ENCODE measurements around the gene SETBP1.

Gene SETBP1

GRCh38 chr18:44944461-44944860 lies 263.8 kb downstream of the SETBP1 start:
- DNase-seq: no peak

GRCh38 chr18:44945888-44946401 lies 265.3 kb downstream of the SETBP1 start:
- no peak for DNase-seq

- no peak for DNase-seq
Measured at GRCh38 chr18:44946529-44947113, 265.9 kb downstream of the SETBP1 start.

- DNase-seq: no peak
Measured at GRCh38 chr18:44949967-44950366, 269.3 kb downstream of the SETBP1 start.

- DNase-seq: no peak
Measured at GRCh38 chr18:44950685-44951195, 270.1 kb downstream of the SETBP1 start.

GRCh38 chr18:44951748-44952147 lies 271.1 kb downstream of the SETBP1 start:
- DNase-seq: no peak

GRCh38 chr18:44954257-44954656 lies 273.6 kb downstream of the SETBP1 start:
- no peak for DNase-seq

GRCh38 chr18:44955825-44956224 lies 275.1 kb downstream of the SETBP1 start:
- no peak for DNase-seq

GRCh38 chr18:44957025-44957424 lies 276.3 kb downstream of the SETBP1 start:
- DNase-seq: no peak

GRCh38 chr18:44957461-44957860 lies 276.8 kb downstream of the SETBP1 start:
- DNase-seq: no peak

GRCh38 chr18:44958040-44958439 lies 277.4 kb downstream of the SETBP1 start:
- DNase-seq: no peak

GRCh38 chr18:44958455-44958854 lies 277.8 kb downstream of the SETBP1 start:
- no peak for DNase-seq

GRCh38 chr18:44959013-44959412 lies 278.3 kb downstream of the SETBP1 start:
- DNase-seq: no peak

GRCh38 chr18:44960580-44960979 lies 279.9 kb downstream of the SETBP1 start:
- no peak for DNase-seq

- DNase-seq: no peak
Measured at GRCh38 chr18:44961288-44961995, 280.8 kb downstream of the SETBP1 start.

- DNase-seq: no peak
Measured at GRCh38 chr18:44967599-44967998, 286.9 kb downstream of the SETBP1 start.

GRCh38 chr18:44968336-44968735 lies 287.6 kb downstream of the SETBP1 start:
- no peak for DNase-seq

- no peak for DNase-seq
Measured at GRCh38 chr18:44969214-44969795, 288.6 kb downstream of the SETBP1 start.

- peak; percentile 8 for DNase-seq
Measured at GRCh38 chr18:44973282-44973681, 292.6 kb downstream of the SETBP1 start.

GRCh38 chr18:44974174-44974573 lies 293.5 kb downstream of the SETBP1 start:
- DNase-seq: no peak

GRCh38 chr18:44977856-44978255 lies 297.2 kb downstream of the SETBP1 start:
- DNase-seq: no peak

GRCh38 chr18:44979748-44980147 lies 299.1 kb downstream of the SETBP1 start:
- no peak for DNase-seq

- no peak for DNase-seq
Measured at GRCh38 chr18:44981121-44981520, 300.4 kb downstream of the SETBP1 start.

- no peak for DNase-seq
Measured at GRCh38 chr18:44986933-44987332, 306.2 kb downstream of the SETBP1 start.

Data from stimulated activated CD4-positive, alpha-beta T cell treated with anti-CD3 and anti-CD28 coated beads, Interleukin-4, amount 100 ng/mL, for 24 hours (primary cell).